Right ventricle myocardium superior (tissue), 1 donor: ENCODE data around the gene MYO18A. TPM values are rescaled to one million over a fixed set of nuclear protein-coding genes. Genes with fewer than 3 reads are reported as not detected.
A peak's percentile ranks its signal among the peaks of the same experiment; 100 is the strongest.

Experiments
- ATAC-seq: fragments of 200-7000 bp; cut with Tn5 transposase; one replicate; pipeline ENCODE4 v1.9.1; 2020; ENCODE audit warnings: mild to moderate bottlenecking; ENCODE audit not compliant: poor library complexity
- DNase-seq: peaks from one replicate; pipeline ENCODE4 v3.0.0-alpha.2; 2020
- intact Hi-C: fragments of 100-400 bp; cut with DNase I; formaldehyde crosslinking; loops from one replicate; pipeline ENCODE4 v1.11.2; 2022
- total RNA-seq: library from RNA; stranded (reverse); fragmentation: NEBNext Ultra II Directional; extraction: Animal tissue kit (Norgen Biotek cat#: 25700); gene quantifications from one replicate; pipeline ENCODE4 v1.2.1, GENCODE V29; 2021
- donor health status: DM: no; HTN: yes; CAD: no; lungs with severe emphysema.

Gene MYO18A
- total RNA-seq, 1 donor from 2014 or later = 393 TPM

GRCh38 chr17:29120433-29120832, 59.8 kb downstream of the MYO18A start:
- no peak for DNase-seq
- intact Hi-C loops = no loop called here
- ATAC-seq = no peak

- intact Hi-C loops = no loop called here
- no peak for DNase-seq
- ATAC-seq = no peak
Observed at GRCh38 chr17:29119265-29119664, 60.9 kb downstream of the MYO18A start.

- ATAC-seq (peak; percentile 63), DNase-seq (peak; percentile 91)
- intact Hi-C loops = no loop called here
Observed at GRCh38 chr17:29116804-29117753, 63.1 kb downstream of the MYO18A start.

- intact Hi-C loops = no loop called here
- DNase-seq (no peak), ATAC-seq (no peak)
Observed at GRCh38 chr17:29115961-29116803, 64.0 kb downstream of the MYO18A start.

- DNase-seq = no peak
- ATAC-seq = no peak
- intact Hi-C loops = no loop called here
Observed at GRCh38 chr17:29115435-29115834, 64.8 kb downstream of the MYO18A start.

GRCh38 chr17:29114141-29114540, 66.1 kb downstream of the MYO18A start:
- no peak for DNase-seq
- intact Hi-C loops = no loop called here
- ATAC-seq = no peak

DNA sequence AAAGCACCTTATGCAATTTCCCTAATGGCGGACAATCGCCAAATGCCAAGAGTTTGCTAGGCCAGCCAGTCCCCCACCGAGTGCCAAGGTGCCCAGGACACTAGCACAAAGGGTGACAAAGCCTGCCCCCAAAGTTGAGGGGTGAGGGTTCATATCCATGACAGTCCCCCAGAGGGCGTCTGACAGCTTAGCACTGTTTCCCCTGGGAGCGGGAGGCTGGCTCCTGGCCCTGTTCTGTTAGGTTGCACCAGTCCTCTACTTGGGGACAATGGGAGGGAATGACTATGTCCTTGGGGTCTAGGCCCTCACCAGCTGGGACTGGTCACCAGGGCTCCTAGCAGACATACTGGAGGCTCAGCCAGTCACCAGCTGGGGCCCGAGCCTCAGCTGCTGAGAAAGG, 66.9 kb downstream of the MYO18A start:
- intact Hi-C loops = loop anchor here (2.0 kb wide), 1 partner anchor 153 kb away; no protein-coding TSS in a partner anchor
- no peak for DNase-seq
- no peak for ATAC-seq

DNA sequence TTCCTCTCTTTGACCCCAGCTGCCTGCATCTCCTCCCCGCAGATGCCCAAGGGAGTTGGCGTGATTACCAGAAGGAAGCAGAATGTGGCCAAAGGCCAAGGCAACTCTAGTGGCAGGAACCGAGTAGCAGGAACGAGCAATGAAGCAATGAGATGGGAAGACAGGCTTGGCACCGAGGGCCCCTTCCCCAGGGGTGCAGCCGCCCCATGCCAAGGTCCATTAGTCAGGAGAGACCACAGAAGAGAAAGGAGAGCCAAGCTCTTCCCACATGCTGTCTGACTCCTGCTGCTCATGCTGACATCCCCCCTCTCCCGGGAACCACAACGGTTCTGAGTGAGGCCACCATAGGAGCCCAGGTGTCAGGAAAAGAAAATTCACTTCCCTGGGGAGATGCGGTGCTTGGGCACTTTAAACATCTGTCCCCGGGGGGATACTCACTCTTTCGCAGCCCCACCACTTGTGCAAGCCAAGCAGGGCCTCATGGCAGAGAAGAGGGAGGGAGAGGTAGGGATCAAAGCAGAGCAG, 67.4 kb downstream of the MYO18A start:
- intact Hi-C loops = loop anchor here (2.0 kb wide), 1 partner anchor 152 kb away; no protein-coding TSS in a partner anchor
- DNase-seq (peak; percentile 83), ATAC-seq (peak; percentile 32)

- ATAC-seq (peak; percentile 64), DNase-seq (peak; percentile 85)
- intact Hi-C loops = loop anchor here (2.0 kb wide), 1 partner anchor 151 kb away; no protein-coding TSS in a partner anchor
Observed at GRCh38 chr17:29111816-29112499, 68.2 kb downstream of the MYO18A start.

- intact Hi-C loops = no loop called here
- DNase-seq (no peak), ATAC-seq (no peak)
Observed at GRCh38 chr17:29110372-29110757, 69.8 kb downstream of the MYO18A start.

- intact Hi-C loops = loop anchor here (10.0 kb wide), 1 partner anchor 385 kb away; the partner anchor contains the start of genes NEK8 and TLCD1
- ATAC-seq (no peak), DNase-seq (no peak)
Observed at GRCh38 chr17:29109477-29110371, 70.5 kb downstream of the MYO18A start.

DNA sequence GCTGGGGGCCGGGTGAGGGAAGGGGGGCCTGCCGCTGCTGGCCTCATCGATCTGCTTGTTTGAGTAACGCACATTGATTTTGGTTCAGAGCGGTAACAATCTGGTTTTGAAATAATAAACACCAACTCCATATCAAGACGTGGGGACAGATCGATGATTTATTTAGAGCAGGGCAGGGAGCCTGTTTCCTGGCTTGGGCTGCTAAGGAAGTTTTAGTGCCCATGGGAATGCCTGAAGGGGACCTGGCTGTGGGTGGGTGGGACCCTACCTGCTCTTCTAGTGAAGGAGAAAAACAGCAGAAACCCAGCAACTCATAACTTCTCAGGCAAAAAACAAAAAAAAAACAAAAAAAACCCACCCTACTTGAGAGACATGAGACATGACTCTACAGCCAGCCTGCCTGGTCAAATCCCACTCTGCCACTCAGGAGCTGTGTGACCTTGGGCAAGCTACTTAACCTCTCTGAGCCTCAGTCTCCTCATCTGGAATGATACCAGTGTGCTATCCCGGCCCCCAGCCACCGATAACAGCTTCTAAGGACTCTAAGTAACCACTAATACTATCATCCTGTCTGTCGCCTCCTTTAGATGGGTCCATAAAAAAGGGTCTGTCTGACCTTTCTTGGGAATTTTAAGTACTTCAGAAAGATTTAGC, 71.2 kb downstream of the MYO18A start:
- ATAC-seq (no peak), DNase-seq (no peak)
- intact Hi-C loops = loop anchor here (10.0 kb wide), 1 partner anchor 384 kb away; the partner anchor contains the start of genes NEK8 and TLCD1

- peak; percentile 54 for ATAC-seq
Observed at GRCh38 chr17:29107933-29108822, 72.0 kb downstream of the MYO18A start.

DNA sequence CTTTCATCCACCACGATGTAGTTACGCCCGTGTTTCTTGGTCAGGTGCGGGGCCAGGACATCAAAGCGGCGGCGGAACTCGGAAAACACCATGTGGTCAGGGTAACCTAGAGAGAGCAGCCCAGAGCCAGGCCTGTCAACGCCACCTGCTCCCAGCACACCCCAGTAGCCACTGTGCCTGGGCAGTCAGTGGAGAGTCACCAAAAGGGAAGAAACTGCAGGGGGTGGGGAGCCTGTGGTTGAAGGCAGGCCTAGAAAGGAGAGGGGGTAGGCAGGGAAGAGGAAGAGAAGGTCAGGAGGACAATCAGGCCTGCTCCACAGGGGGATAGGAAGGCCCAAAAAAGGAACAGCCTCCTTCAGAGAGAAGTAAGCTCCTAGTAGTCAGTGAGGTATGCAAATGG, 73.1 kb downstream of the MYO18A start:
- ATAC-seq = no peak
- no peak for DNase-seq
- intact Hi-C loops = loop anchor here (10.0 kb wide), 1 partner anchor 382 kb away; the partner anchor contains the start of genes NEK8 and TLCD1

More at GRCh38 chr17:29107933-29108822, 72.0 kb downstream of the MYO18A start:
- intact Hi-C loops = loop anchor here (10.0 kb wide), 1 partner anchor 383 kb away; the partner anchor contains the start of genes NEK8 and TLCD1
- DNase-seq = peak; percentile 62

GRCh38 chr17:29103341-29103740, 76.9 kb downstream of the MYO18A start:
- ATAC-seq (no peak), DNase-seq (no peak)
- intact Hi-C loops = loop anchor here (10.0 kb wide), 1 partner anchor 379 kb away; the partner anchor contains the start of genes NEK8 and TLCD1
